HG02678 (cell line): ENCODE data around the gene OR9K2.
"Not testable (repeated sequence)": the region's sequence is repeated elsewhere in the genome, so short reads cannot be mapped to it uniquely, and the experiment has no call there.

ENCODE experiments used
- ATAC-seq: cut with Tn5 transposase; IDR thresholded peaks from one replicate; pipeline ENCODE4 v1.9.1; 2021; ENCODE audit warnings: mild to moderate bottlenecking, moderate library complexity; ENCODE audit not compliant: unreplicated experiment

The OR9K2 gene

GRCh38 chr12:55126106-55126505 is at the start of gene OR9K2:
Gene OR9K2, plus strand, starts transcription at chr12:55126406. Its CDS starts 3,429 bp downstream, at chr12:55129835.
- ATAC-seq: no peak

GRCh38 chr12:55092579-55092978 is 33.6 kb upstream of the OR9K2 start:
- ATAC-seq: no peak

GRCh38 chr12:55112378-55112875 is 13.8 kb upstream of the OR9K2 start:
- no peak for ATAC-seq

- no peak for ATAC-seq
These were observed 10.1 kb upstream of the OR9K2 start for GRCh38 chr12:55116152-55116551.

DNA sequence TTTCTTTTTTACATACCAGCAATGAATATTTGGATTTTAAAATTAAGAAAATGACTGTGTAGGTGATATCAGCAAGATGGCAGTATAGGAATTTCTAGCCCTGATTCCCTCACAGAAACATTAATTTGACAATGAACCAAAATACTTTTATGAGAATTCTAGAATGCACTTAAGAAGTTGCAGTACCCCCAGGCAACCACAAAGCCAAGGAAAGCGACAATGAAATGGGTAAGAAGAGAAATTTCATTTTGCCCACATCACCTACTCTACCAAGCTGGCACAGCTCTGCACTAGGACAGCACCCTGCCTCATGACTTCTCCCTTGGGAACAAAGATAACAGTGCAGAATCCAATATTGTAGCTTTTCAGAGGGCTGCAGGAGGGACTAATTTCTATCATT is 6.6 kb downstream of the OR9K2 start:
- no peak for ATAC-seq

GRCh38 chr12:55142669-55143565 is 16.7 kb downstream of the OR9K2 start:
- no peak for ATAC-seq

DNA sequence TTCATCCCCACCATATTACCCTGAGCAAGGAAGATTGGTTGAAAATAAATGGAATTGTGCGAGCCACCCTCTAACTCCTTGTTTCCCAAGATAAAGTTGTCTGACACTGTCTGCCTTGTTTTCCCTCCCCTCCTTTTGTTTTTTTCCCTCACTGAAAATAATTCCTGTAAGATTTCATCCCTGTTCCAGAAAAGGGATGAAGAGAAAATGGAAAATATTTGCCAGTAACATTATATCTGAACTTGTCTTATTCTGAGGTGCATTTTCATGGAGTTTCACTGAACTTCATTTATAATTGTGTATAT is 17.3 kb downstream of the OR9K2 start:
- no peak for ATAC-seq

DNA sequence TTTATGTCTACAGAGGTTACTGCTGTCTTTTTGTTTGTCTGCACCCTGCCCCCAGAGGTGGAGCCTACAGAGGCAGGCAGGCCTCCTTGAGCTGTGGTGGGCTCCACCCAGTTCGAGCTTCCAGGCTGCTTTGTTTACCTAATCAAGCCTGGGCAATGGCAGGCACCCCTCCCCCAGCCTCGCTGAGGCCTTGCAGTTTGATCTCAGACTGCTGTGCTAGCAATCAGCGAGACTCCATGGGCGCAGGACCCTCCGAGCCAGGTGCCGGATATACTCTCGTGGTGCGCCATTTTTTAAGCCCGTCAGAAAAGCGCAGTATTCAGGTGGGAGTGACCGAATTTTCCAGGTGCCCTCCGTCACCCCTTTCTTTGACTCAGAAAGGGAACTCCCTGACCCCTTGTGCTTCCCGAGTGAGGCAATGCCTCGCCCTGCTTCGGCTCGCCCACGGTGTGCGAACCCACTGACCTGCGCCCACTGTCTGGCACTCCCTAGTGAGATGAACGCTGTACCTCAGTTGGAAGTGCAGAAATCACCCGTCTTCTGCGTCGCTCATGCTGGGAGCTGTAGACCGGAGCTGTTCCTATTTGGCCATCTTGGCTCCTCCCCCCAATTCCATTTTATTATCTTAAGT is 40.9 kb downstream of the OR9K2 start:
- not testable (repeated sequence) for ATAC-seq

DNA sequence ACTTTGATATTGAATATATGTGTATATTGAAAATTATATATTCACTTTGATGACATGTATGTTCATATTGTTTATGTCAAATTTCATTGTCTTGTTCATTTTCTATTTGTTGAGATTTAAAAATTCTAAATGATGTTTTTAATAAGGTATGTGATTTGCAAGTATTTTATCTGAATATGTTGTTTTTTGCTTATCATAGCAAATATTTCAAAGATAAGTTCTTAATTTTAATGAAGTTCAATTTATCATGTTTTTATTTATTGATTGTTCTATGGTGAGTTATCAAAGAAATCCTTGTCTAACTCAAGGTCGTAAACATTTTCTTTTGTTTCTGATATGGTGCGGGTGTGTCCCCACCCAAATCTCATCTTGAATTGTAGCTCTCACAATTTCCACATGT is 45.2 kb downstream of the OR9K2 start:
- ATAC-seq: no peak

- ATAC-seq: not testable (repeated sequence)
These were observed 45.6 kb downstream of the OR9K2 start for GRCh38 chr12:55171846-55172245.

- ATAC-seq: no peak
These were observed 46.5 kb downstream of the OR9K2 start for GRCh38 chr12:55172686-55173085.

DNA sequence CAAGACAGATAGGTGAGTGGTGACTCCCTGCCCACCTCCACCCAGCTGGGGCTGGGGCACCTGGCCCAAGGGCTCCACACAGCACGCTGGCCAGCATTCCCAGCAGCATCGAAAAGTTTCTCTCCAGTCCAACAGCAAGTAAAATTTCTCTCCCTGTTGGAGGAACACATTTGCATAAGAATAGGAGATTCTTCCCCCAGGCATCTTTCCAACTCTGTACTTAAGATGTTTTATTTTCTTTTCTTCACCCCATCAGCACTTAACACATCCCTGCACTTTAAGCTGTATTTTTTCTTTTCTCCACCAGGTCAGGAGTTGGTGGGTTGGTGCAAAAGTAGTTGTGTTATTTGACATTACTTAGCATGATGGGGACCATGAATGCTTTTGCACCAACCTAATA is 47.2 kb downstream of the OR9K2 start:
- no peak for ATAC-seq
